ENCODE measurements around the gene BLTP3A. TPM values are rescaled to one million over a fixed set of nuclear protein-coding genes. Genes with fewer than 3 reads are reported as not detected.
A peak's percentile ranks its signal among the peaks of the same experiment; 100 is the strongest.

Gene BLTP3A
- total and polyA plus RNA-seq, 2 donors (not counting 1 experiment from before 2014, with no cell fraction given) = 3.3 to 7.1 TPM

DNA sequence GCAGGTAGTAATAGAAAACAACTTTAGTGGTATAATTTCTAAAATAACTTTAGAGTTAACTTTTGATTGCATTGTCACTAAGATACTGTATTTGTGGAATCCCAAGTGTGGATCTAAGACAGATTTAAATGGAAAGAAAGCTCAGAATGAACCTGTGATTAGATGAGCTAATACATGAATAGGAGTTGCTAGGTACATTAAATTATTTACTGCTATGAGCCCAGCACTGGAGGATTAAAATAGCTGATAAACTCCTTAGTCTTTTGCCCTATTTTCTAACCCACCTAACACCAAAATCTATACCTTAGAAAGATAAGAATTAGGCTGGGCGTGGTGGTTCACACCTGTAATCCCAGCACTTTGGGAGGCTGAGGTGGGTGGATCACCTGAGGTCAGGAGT, 23.7 kb upstream of the BLTP3A start:
- peaks cover 8% of the 10 kb centered on the region for H3K36me3 ChIP-seq (ENCODE audit: control insufficient read depth, insufficient read depth, low read length)
- no peaks in the 10 kb centered on the region for H3K79me2 ChIP-seq (ENCODE audit: control insufficient read depth, insufficient read depth, low read length)

DNA sequence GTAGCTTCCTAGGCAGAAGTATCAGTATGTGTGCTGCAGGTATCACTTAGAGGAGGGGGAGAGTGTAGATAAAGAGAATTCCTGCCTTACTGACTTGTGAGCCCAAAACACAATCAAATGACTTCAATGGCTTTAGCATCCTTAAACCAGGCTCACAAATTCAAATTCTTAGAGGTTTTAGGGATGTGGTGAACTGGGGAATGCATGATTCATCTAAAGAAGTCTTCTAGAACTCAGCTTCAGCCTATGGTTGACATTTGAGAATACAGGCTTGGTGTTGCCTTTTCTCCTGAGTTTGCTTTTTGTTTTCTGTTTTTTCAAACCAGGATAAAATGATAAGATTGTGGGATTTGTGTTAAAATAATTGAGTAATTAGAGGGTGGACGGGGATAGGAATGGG, 20.2 kb upstream of the BLTP3A start:
- Histone ChIP-seq H3K9me3 (ENCODE audit: control insufficient read depth, insufficient read depth, low read depth, low read length) (no peaks in the 10 kb centered on the region), H2AFZ (ENCODE audit: low read length) (no peak overlapping the region), H3K4me3 (replicated peaks in 1 of 4; ENCODE audit: control extremely low read depth in 1 of 4, insufficient read depth in 1 of 4, low read depth in 3 of 4, low read length in 4 of 4) (no peak overlapping the region), H3K27me3 (ENCODE audit: control insufficient read depth, insufficient read depth, low read length) (no peaks in the 10 kb centered on the region), H3K4me2 (ENCODE audit: extremely low read depth, insufficient read depth, low read length) (no peak overlapping the region), H4K20me1 (ENCODE audit: control insufficient read depth, extremely low read depth, insufficient read depth, low read length) (no peaks in the 10 kb centered on the region), H3K36me3 (ENCODE audit: control insufficient read depth, insufficient read depth, low read length) (peaks cover 7% of the 10 kb centered on the region), H3K79me2 (ENCODE audit: control insufficient read depth, insufficient read depth, low read length) (no peaks in the 10 kb centered on the region), H3K4me1 (ENCODE audit: control insufficient read depth, extremely low read depth, insufficient read depth, low read length) (peaks cover 3% of the 10 kb centered on the region), H3K27ac (ENCODE audit: insufficient read depth, low read length) (no peak overlapping the region), H3K9ac (ENCODE audit: insufficient read depth, low read length) (no peak overlapping the region)
- peak; percentile 28 to 88 for DNase-seq (ENCODE audit: low read depth in 2 of 2)
- no peak for TF ChIP-seq EZH2 (IDR thresholded peaks at IDR 0.05; ENCODE audit: low read length, missing control alignments)
- TF ChIP-seq, protein P1, sequence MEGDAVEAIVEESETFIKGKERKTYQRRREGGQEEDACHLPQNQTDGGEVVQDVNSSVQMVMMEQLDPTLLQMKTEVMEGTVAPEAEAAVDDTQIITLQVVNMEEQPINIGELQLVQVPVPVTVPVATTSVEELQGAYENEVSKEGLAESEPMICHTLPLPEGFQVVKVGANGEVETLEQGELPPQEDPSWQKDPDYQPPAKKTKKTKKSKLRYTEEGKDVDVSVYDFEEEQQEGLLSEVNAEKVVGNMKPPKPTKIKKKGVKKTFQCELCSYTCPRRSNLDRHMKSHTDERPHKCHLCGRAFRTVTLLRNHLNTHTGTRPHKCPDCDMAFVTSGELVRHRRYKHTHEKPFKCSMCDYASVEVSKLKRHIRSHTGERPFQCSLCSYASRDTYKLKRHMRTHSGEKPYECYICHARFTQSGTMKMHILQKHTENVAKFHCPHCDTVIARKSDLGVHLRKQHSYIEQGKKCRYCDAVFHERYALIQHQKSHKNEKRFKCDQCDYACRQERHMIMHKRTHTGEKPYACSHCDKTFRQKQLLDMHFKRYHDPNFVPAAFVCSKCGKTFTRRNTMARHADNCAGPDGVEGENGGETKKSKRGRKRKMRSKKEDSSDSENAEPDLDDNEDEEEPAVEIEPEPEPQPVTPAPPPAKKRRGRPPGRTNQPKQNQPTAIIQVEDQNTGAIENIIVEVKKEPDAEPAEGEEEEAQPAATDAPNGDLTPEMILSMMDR (conservative IDR thresholded peaks at IDR 0.05 in 1 of 2, IDR thresholded peaks at IDR 0.05 in 1 of 2; ENCODE audit: low read depth in 1 of 2, low read length in 2 of 2) = no peak

More for the DNA sequence above, 23.7 kb upstream of the BLTP3A start:
- TF ChIP-seq, protein P1 (conservative IDR thresholded peaks at IDR 0.05 in 1 of 2, IDR thresholded peaks at IDR 0.05 in 1 of 2; ENCODE audit: low read depth in 1 of 2, low read length in 2 of 2) = no peak
- TF ChIP-seq EZH2 (IDR thresholded peaks at IDR 0.05; ENCODE audit: low read length, missing control alignments) = no peak
- H2AFZ ChIP-seq (ENCODE audit: low read length) = no peak overlapping the region
- DNase-seq (ENCODE audit: low read depth in 2 of 2) = no peak
- no peaks in the 10 kb centered on the region for H3K9me3 ChIP-seq (ENCODE audit: control insufficient read depth, insufficient read depth, low read depth, low read length)
- no peak overlapping the region for H3K4me3 ChIP-seq (replicated peaks in 1 of 4; ENCODE audit: control extremely low read depth in 1 of 4, insufficient read depth in 1 of 4, low read depth in 3 of 4, low read length in 4 of 4)
- H3K4me2 ChIP-seq (ENCODE audit: extremely low read depth, insufficient read depth, low read length) = no peak overlapping the region
- no peaks in the 10 kb centered on the region for H3K27me3 ChIP-seq (ENCODE audit: control insufficient read depth, insufficient read depth, low read length)
- H4K20me1 ChIP-seq (ENCODE audit: control insufficient read depth, extremely low read depth, insufficient read depth, low read length) = no peaks in the 10 kb centered on the region
- H3K27ac ChIP-seq (ENCODE audit: insufficient read depth, low read length) = no peak overlapping the region
- H3K4me1 ChIP-seq (ENCODE audit: control insufficient read depth, extremely low read depth, insufficient read depth, low read length) = peaks cover 3% of the 10 kb centered on the region
- H3K9ac ChIP-seq (ENCODE audit: insufficient read depth, low read length) = no peak overlapping the region

DNA sequence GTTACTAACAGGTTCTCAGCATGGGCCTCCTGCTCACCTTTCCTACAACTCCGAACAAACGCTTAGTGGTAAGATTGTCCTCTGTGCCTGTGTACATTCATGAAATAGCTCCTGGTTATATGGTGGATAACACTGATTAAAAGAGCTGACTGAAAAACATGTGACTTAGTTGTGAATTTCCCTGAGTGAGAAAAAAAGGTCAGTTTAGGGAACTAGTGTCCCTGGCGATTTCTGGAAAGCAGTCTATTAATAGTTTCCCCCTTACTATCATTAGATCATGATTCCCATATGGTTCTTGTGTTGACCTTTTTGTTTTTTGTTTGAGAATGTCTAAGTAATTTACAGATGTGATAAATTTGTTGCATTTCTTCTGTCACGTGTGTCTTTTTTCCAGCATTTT, 18.9 kb upstream of the BLTP3A start:
- H3K9me3 ChIP-seq (ENCODE audit: control insufficient read depth, insufficient read depth, low read depth, low read length) = no peaks in the 10 kb centered on the region
- no peak for DNase-seq (ENCODE audit: low read depth in 2 of 2)
- no peaks in the 10 kb centered on the region for H4K20me1 ChIP-seq (ENCODE audit: control insufficient read depth, extremely low read depth, insufficient read depth, low read length)
- no peak overlapping the region for H3K9ac ChIP-seq (ENCODE audit: insufficient read depth, low read length)
- no peak overlapping the region for H2AFZ ChIP-seq (ENCODE audit: low read length)
- no peak overlapping the region for H3K27ac ChIP-seq (ENCODE audit: insufficient read depth, low read length)
- H3K27me3 ChIP-seq (ENCODE audit: control insufficient read depth, insufficient read depth, low read length) = no peaks in the 10 kb centered on the region
- peaks cover 5% of the 10 kb centered on the region for H3K36me3 ChIP-seq (ENCODE audit: control insufficient read depth, insufficient read depth, low read length)
- TF ChIP-seq, protein P1 (conservative IDR thresholded peaks at IDR 0.05 in 1 of 2, IDR thresholded peaks at IDR 0.05 in 1 of 2; ENCODE audit: low read depth in 1 of 2, low read length in 2 of 2) = no peak
- TF ChIP-seq EZH2 (IDR thresholded peaks at IDR 0.05; ENCODE audit: low read length, missing control alignments) = no peak
- H3K4me1 ChIP-seq (ENCODE audit: control insufficient read depth, extremely low read depth, insufficient read depth, low read length) = peaks cover 3% of the 10 kb centered on the region
- H3K4me3 ChIP-seq (replicated peaks in 1 of 4; ENCODE audit: control extremely low read depth in 1 of 4, insufficient read depth in 1 of 4, low read depth in 3 of 4, low read length in 4 of 4) = no peak overlapping the region
- no peak overlapping the region for H3K4me2 ChIP-seq (ENCODE audit: extremely low read depth, insufficient read depth, low read length)
- H3K79me2 ChIP-seq (ENCODE audit: control insufficient read depth, insufficient read depth, low read length) = no peaks in the 10 kb centered on the region
